Mucosa of rectum (tissue), 2 donors: ENCODE results near the gene TWIST1.

Experiments
- H3K27ac ChIP-seq, 2 donors: one replicate each; pipeline ENCODE4 v1.7.0; 2013; ENCODE audit warnings: inconsistent platforms in 2 of 2, low read depth in 2 of 2, low read length in 2 of 2
- H3K27me3 ChIP-seq, 2 donors: one replicate each; pipeline ENCODE4 v1.7.0; 2013; ENCODE audit warnings: low read length in 2 of 2; ENCODE audit not compliant: control insufficient read depth in 2 of 2, insufficient read depth in 2 of 2
- H3K36me3 ChIP-seq, 2 donors: one replicate each; pipeline ENCODE4 v1.7.0; 2013; ENCODE audit warnings: low read length in 2 of 2; ENCODE audit not compliant: control insufficient read depth in 2 of 2, insufficient read depth in 2 of 2
- H3K4me1 ChIP-seq, 2 donors: one replicate each; pipeline ENCODE4 v1.7.0; 2013; ENCODE audit warnings: low read length in 2 of 2, mild to moderate bottlenecking in 1 of 2; ENCODE audit not compliant: control insufficient read depth in 2 of 2, insufficient read depth in 2 of 2
- H3K4me3 ChIP-seq, 2 donors: one replicate each; pipeline ENCODE4 v1.7.0; 2013; ENCODE audit warnings: low read length in 2 of 2
- H3K9ac ChIP-seq, 2 donors: one replicate each; pipeline ENCODE4 v1.7.0; 2013; ENCODE audit warnings: low read length in 2 of 2, low read depth in 1 of 2, mild to moderate bottlenecking in 1 of 2
- H3K9me3 ChIP-seq, 2 donors: one replicate each; pipeline ENCODE4 v1.7.0; 2013; ENCODE audit warnings: low read length in 2 of 2; ENCODE audit not compliant: control insufficient read depth in 2 of 2
- donor health status: healthy.
- donor health status: Normal muscosa, but diverticular disease.

Gene TWIST1

DNA sequence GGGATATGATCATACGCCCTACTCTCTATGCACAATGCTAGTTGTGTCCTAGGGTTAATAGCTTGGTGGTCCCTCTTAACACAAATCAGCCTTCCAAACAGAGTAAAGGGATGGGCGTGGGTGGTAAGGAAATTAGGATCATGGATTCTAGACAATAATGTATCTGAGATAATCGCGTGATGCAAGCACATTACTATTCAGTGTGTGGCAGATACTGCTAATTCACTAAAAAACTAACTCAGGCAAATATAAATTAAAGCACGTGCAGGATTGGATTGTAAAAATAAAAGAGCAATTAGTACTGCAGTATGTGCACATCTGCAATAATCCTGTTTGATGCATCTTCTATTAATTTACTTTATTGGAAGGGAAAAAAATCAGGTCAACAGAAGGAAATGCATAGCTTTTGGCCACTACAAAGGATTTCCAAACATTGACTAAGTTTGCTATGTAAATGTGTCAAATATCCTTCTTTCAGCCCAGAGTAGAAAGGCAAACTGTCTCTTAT is 22.0 kb downstream of the TWIST1 start:
- H3K9me3 ChIP-seq, result no peaks in the 10 kb centered on the region
- no peaks in the 10 kb centered on the region for H3K36me3 ChIP-seq
- no peak overlapping the region for H3K4me3 ChIP-seq
- no peaks in the 10 kb centered on the region for H3K27me3 ChIP-seq
- H3K4me1 ChIP-seq, result no peaks in the 10 kb centered on the region
- H3K9ac ChIP-seq, result no peak overlapping the region
- no peak overlapping the region for H3K27ac ChIP-seq

DNA sequence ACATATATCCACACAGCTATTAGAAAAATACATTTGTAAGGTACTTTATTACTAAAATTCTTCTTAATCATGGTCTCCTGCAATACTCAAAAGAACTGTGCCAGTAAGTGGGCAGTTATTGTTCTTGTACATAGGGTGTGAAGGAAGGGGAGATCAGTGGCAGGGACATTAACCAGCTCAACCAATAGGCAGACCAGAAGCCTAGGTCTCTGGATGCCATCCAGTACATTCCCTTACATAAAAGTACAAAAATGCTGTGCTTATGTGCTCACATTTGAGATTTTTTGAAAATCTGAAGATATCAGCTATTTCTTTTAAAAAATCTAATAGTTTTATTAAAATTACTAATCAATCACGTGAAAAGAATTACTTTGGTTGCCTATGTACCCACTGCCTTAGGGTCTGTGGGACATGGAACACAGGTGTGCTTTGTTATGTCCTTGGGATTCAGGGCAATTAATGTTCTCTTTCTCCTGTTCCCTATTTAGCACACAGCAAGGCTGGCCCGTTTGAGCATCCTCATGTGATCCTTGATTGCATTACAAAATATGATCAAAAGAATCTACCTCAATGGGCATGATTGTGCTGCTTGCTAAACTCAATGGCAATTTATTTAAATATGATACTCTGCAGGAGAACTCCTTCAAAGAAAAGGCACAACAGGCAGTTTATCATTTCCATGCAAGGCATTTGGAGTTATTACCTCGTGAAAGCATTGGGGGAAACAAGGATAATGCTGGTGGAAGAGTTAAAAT is 22.7 kb downstream of the TWIST1 start:
- H3K4me1 ChIP-seq, result no peaks in the 10 kb centered on the region
- H3K27ac ChIP-seq, result no peak overlapping the region
- H3K27me3 ChIP-seq, result no peaks in the 10 kb centered on the region
- no peak overlapping the region for H3K4me3 ChIP-seq
- no peaks in the 10 kb centered on the region for H3K9me3 ChIP-seq
- H3K36me3 ChIP-seq, result no peaks in the 10 kb centered on the region
- H3K9ac ChIP-seq, result no peak overlapping the region

DNA sequence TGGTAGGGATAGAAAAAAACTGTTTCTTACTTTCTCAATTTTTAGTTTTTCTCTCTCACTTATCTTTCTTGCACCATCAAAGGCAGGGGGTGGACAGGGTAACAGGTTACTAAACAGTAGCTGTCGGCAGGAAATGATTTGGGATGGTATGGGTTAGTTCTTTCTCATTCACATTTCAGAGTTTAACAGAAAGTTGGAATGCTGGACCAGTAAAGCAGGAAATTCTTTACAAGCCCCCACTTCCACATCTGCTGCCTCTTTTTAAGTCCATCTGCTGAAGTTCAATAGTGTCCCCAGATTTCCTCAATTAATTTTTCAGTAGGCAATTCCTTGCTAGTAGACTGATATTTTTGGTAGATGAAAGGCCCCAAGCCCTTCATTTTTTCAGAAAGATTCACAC is 23.3 kb downstream of the TWIST1 start:
- no peaks in the 10 kb centered on the region for H3K9me3 ChIP-seq
- no peak overlapping the region for H3K4me3 ChIP-seq
- H3K27ac ChIP-seq, result no peak overlapping the region
- H3K36me3 ChIP-seq, result no peaks in the 10 kb centered on the region
- no peak overlapping the region for H3K9ac ChIP-seq
- no peaks in the 10 kb centered on the region for H3K4me1 ChIP-seq
- H3K27me3 ChIP-seq, result no peaks in the 10 kb centered on the region

DNA sequence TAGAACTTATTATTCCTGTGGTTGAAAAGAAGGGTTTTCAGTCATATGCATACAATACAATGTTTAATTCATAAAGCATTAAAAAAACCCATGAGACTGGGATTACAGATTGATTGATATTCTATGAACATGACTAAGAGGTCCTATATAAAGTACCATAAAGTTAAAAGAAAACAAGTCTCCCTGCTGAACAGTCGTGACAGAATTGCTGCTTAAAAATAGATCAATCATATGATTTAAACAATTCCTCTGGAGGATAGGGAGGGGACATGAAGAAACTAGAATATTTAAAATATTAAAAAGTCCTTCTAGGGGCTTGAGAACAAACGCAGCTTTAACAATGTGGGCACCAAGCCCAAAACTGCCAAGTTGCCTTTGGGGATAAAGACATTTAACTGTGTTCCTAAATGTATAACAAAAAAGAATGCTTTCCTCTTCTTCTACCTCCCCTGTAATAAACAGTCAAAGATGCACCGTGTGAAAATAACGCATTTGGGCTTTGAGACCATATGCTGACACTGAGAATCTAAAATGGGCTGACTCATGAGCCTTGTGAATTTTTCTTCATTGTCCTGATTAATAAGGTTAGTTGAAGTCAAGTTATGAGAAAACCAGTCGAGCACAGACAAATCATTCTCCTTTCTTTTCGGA is 25.8 kb downstream of the TWIST1 start:
- H3K4me1 ChIP-seq, result no peaks in the 10 kb centered on the region
- H3K9ac ChIP-seq, result no peak overlapping the region
- no peak overlapping the region for H3K27ac ChIP-seq
- H3K27me3 ChIP-seq, result no peaks in the 10 kb centered on the region
- H3K9me3 ChIP-seq, result no peaks in the 10 kb centered on the region
- H3K4me3 ChIP-seq, result no peak overlapping the region
- H3K36me3 ChIP-seq, result no peaks in the 10 kb centered on the region

DNA sequence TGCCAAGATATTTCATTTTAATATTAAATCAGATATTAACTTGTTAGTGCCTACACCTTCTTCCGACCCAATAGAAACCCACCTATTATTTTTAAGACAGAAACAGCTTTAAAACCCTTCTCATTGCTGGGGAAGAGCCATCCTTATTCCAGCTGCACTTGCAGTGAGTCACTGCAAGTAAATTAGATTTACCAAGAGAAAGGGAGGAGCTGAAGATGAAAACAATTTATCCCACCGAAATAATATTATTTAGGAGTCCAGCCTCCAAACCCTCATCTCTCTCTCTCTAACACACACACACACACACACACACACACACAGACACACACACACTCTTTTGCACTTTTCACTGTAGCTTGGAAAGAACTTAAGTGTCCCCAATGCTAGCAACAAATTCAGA is 26.9 kb downstream of the TWIST1 start:
- H3K4me3 ChIP-seq, result no peak overlapping the region
- H3K36me3 ChIP-seq, result no peaks in the 10 kb centered on the region
- H3K9me3 ChIP-seq, result no peaks in the 10 kb centered on the region
- H3K27me3 ChIP-seq, result no peaks in the 10 kb centered on the region
- H3K27ac ChIP-seq, result no peak overlapping the region
- H3K4me1 ChIP-seq, result no peaks in the 10 kb centered on the region
- H3K9ac ChIP-seq, result no peak overlapping the region

DNA sequence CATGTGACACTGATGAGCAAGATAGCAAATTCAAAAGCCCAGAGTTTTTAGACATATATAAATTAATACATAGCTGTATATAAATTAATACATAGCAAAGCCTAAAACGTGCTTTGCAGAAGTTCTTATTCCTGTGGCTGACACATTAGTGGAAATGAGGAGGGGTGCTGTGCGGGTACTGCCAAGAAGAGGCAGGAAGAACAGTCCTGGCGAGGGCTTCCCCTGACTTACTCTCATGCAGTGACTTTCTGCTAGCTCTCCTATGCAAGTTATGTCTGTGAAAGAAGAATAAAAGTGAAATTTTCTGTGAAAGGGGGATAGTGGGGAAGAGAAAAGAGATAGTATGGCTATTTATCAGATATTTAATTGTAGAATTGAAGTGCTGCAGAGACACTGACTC is 27.6 kb downstream of the TWIST1 start:
- no peaks in the 10 kb centered on the region for H3K36me3 ChIP-seq
- no peaks in the 10 kb centered on the region for H3K4me1 ChIP-seq
- no peak overlapping the region for H3K27ac ChIP-seq
- H3K4me3 ChIP-seq, result no peak overlapping the region
- H3K27me3 ChIP-seq, result no peaks in the 10 kb centered on the region
- H3K9ac ChIP-seq, result no peak overlapping the region
- H3K9me3 ChIP-seq, result no peaks in the 10 kb centered on the region

DNA sequence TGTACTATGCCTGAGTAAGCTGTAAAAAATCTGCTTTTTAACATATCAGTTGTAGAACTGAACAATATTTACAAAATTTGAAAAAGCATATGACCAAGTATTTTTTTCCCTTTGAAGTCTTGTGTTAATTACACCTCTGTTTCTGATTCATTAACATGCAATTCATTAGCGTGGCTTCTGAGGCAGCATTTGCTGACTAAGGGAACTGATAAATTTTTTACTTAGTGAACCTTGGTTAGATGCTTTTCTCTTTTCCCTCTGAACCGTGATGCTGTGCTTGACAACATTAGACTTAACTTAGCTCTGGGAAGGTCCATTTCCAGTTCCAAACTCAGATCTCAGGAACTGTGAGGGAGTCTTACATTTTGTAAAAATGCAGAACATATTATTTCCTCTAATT is 28.1 kb downstream of the TWIST1 start:
- no peak overlapping the region for H3K27ac ChIP-seq
- no peak overlapping the region for H3K9ac ChIP-seq
- no peaks in the 10 kb centered on the region for H3K9me3 ChIP-seq
- H3K4me1 ChIP-seq, result no peaks in the 10 kb centered on the region
- no peaks in the 10 kb centered on the region for H3K36me3 ChIP-seq
- H3K4me3 ChIP-seq, result no peak overlapping the region
- no peaks in the 10 kb centered on the region for H3K27me3 ChIP-seq

DNA sequence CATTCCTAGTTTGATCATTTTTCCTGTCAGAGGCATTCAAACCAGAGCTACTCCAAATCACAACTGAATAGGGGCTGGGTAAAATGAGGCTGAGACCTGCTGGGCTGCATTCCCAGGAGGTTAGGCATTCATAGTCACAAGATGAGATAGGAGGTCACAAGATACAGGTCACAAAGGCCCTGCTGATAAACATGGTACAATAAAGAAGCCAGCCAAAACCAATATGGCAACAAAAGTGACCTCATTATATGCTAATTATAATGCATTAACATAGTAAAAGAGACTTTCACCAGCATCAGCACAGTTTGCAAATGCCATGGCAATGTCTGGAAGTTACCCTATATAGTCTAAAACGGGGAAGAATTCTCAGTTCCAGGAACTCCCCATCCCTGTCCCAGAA is 37.3 kb downstream of the TWIST1 start:
- no peaks in the 10 kb centered on the region for H3K27me3 ChIP-seq
- no peak overlapping the region for H3K27ac ChIP-seq
- H3K36me3 ChIP-seq, result no peaks in the 10 kb centered on the region
- H3K4me3 ChIP-seq, result no peak overlapping the region
- H3K9ac ChIP-seq, result no peak overlapping the region
- H3K4me1 ChIP-seq, result no peaks in the 10 kb centered on the region
- no peaks in the 10 kb centered on the region for H3K9me3 ChIP-seq

DNA sequence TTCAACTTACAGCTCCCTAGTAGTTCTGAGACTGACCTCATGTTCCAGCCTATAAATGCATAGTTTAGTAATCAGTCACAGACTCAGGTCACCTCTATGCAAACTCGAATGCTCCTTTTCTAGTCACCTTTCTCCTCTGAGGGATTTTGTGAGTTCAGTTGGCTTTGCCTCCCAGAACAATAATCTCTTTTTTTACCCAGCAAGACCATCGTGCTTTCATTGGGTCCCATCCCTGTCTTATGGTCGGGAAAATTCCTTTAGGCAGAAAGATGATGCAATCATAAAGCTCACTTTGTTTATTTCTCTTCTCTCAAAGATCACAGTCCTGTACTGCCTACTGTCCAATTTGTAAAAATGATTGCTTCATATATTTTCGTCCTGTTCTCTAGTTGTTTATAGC is 38.4 kb downstream of the TWIST1 start:
- H3K9me3 ChIP-seq, result no peaks in the 10 kb centered on the region
- no peaks in the 10 kb centered on the region for H3K4me1 ChIP-seq
- no peak overlapping the region for H3K27ac ChIP-seq
- no peak overlapping the region for H3K4me3 ChIP-seq
- no peaks in the 10 kb centered on the region for H3K36me3 ChIP-seq
- no peaks in the 10 kb centered on the region for H3K27me3 ChIP-seq
- no peak overlapping the region for H3K9ac ChIP-seq

GRCh38 chr7:19069842-19070241 is 47.6 kb downstream of the TWIST1 start:
- H3K9ac ChIP-seq, result no peak overlapping the region

More at GRCh38 chr7:19069842-19070241, 47.6 kb downstream of the TWIST1 start:
- Histone ChIP-seq H3K36me3 (no peaks in the 10 kb centered on the region), H3K4me3 (no peak overlapping the region), H3K4me1 (no peaks in the 10 kb centered on the region), H3K9me3 (peaks cover 0 to 2% of the 10 kb centered on the region in 2 donors), H3K27me3 (no peaks in the 10 kb centered on the region), H3K27ac (no peak overlapping the region)
